ENCODE results near the gene SIVA1.

SIVA1 gene

GRCh38 chr14:104797115-104798044, 44.4 kb downstream of the SIVA1 start:
- DNase-seq (ENCODE audit: low read depth), result no peak

GRCh38 chr14:104798300-104799243, 45.6 kb downstream of the SIVA1 start:
- DNase-seq (ENCODE audit: low read depth), result no peak

DNA sequence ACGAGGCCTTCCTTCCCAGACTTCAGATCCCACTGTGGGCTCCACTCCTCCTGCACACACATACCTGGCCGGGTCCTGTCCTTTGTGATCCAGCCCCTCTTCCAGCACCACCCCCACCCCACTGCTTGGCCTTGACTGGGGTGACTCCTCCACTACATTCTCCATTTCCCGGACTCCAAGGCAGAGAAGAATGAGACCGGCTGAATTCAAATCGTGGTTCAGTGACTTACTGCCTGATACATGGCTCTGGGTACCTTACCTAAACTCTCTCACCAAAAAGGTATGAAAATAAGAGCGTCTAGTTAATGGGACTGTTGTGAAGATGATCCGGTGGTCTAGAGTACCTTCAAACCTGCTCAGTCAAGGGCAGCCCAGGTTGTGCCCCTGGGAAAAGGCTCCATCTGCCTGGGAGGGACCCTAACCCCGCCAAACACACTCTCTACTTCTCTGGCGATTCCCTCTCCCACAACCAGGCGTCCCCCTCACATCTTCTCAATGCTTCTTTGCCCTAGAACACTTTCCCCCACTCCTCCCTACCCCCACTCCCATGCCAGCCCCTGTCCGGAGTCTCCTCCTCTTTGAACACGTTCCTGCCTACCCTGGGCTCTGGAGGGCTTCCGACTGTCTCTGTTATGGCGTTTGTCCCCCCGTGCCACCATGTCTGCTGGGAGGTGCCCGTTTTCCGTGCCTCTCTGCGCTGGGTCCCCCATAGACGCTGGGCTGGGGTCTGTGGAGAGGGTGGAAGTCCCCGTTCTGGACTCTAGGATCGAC, 46.5 kb downstream of the SIVA1 start:
- DNase-seq (ENCODE audit: low read depth), result no peak

GRCh38 chr14:104800015-104800770, 47.2 kb downstream of the SIVA1 start:
- DNase-seq (ENCODE audit: low read depth), result peak; percentile 77

DNA sequence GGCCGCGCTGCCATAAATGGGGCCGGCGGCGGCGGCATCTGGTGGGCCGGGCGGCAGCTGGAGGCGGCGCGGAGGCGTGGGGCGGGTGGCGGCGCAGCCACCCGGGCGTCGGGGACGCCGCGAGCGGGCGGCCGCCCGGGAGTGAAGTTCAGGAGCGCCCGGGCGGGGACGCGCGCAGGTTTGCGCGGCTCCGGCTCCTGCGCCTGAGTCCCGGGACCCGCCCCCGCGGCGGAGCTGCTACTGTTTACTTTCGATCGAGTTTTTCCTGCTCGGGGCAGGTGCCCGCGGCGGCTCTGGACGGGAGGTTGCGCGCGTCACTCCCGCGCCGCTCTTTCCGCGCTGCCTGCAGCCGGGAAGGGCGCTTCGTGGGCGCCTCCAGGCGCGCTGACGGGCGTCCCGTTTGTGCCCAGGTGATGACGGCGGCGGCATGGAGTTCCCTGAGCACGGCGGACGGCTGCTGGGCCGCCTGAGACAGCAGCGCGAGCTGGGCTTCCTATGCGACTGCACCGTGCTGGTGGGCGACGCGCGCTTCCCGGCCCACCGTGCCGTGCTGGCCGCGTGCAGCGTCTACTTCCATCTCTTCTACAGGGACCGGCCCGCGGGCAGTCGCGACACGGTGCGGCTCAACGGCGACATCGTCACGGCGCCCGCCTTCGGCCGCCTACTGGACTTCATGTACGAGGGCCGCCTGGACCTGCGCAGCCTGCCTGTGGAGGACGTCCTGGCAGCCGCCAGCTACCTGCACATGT, 48.0 kb downstream of the SIVA1 start, which contains the start of gene ZBTB42:
TSS of gene ZBTB42 (plus strand) at position 331 of the 749 bp plus-strand sequence. CDS start at position 428, 97 bp downstream.
- peak; percentile 68 for DNase-seq (ENCODE audit: low read depth)

- DNase-seq (ENCODE audit: low read depth), result no peak
Measured at GRCh38 chr14:104801520-104802393, 48.8 kb downstream of the SIVA1 start.

DNA sequence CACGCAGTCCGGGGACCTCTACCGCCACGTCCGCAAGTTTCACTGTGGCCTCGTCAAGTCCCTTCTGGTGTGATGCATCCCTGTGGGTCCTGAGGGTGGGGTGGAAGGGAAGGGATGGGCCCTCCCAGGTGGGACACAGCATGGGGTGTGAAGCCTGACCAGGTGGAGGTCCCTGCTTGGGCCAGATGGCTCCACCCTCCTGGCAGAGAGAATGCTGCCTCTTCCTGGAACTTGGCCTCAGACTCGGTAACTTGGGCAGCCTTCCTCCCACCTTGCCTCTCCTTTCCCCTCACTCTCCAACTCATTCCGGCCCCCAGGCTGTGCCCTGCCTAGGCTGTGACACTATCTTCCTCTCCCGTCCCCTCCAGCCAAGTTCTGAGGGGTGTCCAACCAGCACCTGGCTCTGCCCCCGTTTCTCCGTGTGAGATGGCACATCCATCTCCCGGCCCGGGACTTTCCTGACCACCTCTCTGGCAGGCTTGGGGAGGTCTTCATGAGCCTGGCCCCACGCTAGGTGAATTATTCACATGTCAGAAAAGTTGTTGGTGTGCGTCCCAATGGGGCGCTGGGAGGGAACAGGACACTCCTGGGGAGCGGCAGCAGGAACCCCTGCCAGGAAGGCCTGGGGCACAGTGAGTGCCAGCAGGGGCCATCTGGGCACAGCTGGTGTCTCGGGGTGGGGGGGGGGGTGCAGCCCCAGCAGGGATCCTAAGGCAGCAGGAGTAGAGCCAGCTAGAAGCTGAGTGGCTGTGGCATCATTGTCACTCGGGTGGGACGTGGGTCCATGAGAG, 49.6 kb downstream of the SIVA1 start:
- no peak for DNase-seq (ENCODE audit: low read depth)

DNA sequence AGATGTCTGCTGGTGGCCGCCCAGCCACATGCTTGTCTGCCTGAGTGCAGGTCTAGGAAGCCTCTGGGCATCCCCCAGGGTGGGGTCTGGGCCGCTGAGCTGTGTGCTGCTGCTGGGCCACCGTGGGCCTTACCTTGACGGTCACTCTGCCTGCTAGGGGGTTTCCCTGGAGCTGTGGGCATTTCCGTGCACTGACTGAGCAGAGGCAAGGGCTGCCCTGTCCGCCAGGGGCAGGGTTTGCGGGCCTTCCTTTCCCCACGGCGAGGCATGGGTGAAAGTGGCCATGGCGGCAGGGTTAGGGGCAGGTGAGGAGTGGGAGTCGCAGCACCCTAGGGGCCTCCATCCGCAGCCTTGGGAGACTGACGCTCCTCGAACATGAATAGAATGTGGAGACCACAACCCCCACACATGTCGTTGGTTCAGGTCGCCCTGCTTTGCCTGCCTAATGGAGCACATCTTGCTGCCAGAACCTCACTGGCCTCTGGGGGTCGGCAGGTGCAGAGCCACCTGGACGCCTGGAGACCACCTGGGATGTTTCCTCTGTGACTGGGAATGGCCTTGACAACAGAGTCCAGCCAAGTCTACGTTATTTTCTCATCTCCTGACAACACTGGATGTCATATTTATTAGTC, 50.4 kb downstream of the SIVA1 start:
- DNase-seq (ENCODE audit: low read depth), result no peak

DNA sequence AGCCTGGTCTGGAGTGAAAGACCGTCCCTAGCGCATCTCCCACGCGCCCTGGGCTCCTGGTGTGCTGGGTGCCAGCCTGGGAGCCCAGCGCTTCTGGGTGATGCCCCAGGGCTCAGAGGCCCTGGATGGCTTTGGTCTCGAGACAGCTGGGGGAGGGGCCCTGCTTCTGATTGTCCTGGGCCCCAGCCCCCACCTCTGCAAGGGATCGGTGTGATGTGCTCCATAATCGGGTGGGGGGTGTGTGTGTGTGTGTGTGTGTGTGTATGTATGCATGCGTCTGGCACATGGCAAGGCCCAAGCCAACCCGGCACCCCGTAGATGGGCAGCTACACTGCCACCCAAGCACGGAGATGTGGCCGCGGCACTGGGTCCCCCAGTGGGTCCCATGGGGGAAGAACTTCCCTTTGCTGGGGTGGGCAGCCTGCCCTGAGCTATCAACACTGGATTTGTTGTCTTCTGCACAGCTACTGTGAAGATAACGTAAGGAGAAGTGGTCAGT, 51.0 kb downstream of the SIVA1 start:
- no peak for DNase-seq (ENCODE audit: low read depth)

- no peak for DNase-seq (ENCODE audit: low read depth)
Measured at GRCh38 chr14:104804481-104805325, 51.8 kb downstream of the SIVA1 start.

DNA sequence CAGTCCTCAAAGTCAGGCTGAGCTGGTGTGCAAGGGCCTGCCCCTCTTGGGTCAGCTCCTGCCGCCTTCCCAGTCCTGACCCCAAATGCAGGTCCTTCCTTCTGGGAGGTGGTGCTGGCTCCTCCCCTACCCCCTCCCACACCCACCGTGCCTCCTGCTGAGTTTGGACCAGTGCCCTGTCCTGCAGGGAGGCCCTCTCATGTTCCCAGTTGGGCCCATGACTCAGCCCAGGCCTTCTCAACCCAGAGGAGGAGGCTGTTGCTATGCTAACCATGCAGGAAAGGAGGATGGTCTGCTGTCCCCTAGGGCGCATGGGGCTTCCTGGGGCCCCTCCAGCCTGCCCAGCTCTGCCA, 52.4 kb downstream of the SIVA1 start:
- DNase-seq (ENCODE audit: low read depth), result peak; percentile 86

DNA sequence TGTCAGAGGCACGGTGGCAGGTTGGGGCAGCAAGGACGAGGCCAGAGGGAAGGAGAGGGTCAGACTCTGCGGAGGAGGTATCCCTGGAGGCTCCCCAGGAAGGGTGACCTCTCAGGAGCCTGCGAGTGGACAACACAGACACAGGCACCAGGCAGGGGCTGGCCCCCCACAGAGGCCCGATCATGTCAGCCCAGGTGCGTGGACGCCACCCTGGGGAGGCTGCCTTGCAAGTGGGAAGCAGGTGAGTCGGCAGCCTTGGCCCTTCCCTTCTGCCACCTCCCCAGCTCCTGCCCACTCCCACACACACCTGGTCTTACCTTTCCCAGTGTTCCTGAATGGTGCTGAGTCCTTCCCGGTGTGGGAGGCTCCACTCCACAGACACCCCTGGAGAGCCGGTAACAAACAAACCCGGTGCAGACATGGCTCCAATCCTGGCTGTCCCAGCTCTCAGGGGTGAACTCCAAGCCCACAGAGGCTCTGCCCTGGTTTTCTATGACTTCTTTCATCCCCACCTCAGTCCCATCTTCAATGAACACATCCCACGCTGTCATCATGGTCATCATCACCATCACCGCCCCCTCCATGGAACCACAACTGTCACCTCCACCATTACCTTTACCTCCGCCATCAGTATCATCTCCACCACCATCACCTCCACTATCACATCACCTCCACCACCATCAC, 53.1 kb downstream of the SIVA1 start:
- no peak for DNase-seq (ENCODE audit: low read depth)

DNA sequence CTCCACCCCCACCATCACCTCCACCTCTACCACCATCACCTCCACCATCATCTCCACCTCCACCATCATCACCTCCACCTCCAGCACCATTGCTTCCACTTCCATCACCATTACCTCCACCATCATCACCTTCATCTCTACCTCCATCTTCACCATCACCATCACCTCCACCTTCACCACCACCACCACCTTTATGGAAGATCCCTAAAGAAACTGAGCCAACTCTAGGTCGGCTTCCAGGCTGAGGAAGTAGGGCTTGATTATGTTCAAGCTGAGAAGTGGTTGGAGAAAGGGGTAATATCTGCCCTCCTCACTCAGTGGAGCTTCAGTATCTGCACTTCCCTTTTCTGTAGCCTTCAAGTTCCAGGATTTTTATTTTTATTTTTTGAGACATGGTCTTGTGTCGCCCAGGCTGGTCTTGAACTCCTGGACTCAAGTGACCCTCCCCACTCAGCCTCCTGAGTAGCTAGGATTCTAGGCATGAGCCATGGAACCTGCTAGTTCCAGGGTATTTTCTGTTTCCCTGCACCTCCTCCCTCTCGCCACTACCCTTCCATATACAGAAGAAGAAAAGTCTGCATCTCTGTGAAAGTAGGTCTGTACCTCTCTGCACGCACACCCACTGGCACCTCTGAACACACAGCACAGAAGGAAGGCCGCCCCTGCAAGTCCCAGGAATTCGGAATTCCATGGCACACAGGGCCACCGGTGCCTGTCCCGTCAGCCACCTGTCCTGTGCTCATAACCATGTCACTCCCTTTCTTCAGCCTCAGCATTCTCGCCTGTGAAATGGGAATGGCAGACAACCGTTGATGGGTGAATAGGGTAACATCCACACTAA, 53.9 kb downstream of the SIVA1 start:
- no peak for DNase-seq (ENCODE audit: low read depth)

DNA sequence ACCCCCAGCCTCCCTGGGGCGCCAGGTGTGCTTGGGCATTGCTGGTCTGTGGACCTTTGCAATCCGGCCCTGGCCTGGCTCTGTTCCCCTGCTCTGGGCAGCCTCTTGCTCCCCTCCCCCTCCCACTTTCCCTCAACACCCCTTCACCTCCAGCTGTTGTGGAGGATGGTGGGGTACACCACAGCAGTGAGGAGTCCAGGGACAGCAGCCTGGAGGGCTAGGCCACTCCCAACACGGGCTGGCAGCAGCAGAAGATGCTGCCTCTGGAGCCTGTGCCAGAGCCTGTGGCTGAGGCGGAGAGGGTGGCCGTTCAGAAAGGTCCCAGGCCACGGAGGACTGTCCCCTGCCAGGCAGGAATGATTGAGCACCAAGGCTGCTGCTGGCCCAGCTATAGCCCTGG, 55.5 kb downstream of the SIVA1 start:
- no peak for DNase-seq (ENCODE audit: low read depth)
